ENCODE results near the gene ATE1. TPM values are rescaled to one million over a fixed set of nuclear protein-coding genes. Genes with fewer than 3 reads are reported as not detected.

Gene ATE1
- total RNA-seq, 1 experiment from 2014 or later, result 23.8 TPM

- TF ChIP-seq AFF4 (CRISPR knock-in tag; IDR thresholded peaks at IDR 0.05; ENCODE audit: borderline replicate concordance) (no peak), PRRX2 (CRISPR knock-in tag; IDR thresholded peaks at IDR 0.05) (no peak)
Measured at GRCh38 chr10:121732656-121733445, 195.0 kb downstream of the ATE1 start (continued).

GRCh38 chr10:121732172-121732571, 195.7 kb downstream of the ATE1 start:
- H3K4me1 Mint-ChIP-seq, result peaks cover 35% of the 10 kb centered on the region
- ATAC-seq (no peak), DNase-seq (ENCODE audit: low spot score) (no peak)
- TF ChIP-seq ZNF396 (CRISPR knock-in tag; IDR thresholded peaks at IDR 0.05; ENCODE audit: borderline replicate concordance) (no peak), ERG (CRISPR knock-in tag; IDR thresholded peaks at IDR 0.05) (no peak), TCF7 (CRISPR knock-in tag; IDR thresholded peaks at IDR 0.05; ENCODE audit: low read depth) (no peak), SMAD4 (CRISPR knock-in tag; IDR thresholded peaks at IDR 0.05) (no peak), NR2C2 (CRISPR knock-in tag; IDR thresholded peaks at IDR 0.05) (no peak), TP53 (CRISPR knock-in tag; IDR thresholded peaks at IDR 0.05) (no peak)
- TF ChIP-seq, protein P1, sequence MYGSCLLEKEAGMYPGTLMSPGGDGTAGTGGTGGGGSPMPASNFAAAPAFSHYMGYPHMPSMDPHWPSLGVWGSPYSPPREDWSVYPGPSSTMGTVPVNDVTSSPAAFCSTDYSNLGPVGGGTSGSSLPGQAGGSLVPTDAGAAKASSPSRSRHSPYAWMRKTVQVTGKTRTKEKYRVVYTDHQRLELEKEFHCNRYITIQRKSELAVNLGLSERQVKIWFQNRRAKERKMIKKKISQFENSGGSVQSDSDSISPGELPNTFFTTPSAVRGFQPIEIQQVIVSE (CRISPR knock-in tag; IDR thresholded peaks at IDR 0.05; ENCODE audit: borderline replicate concordance), result no peak
- peaks cover 9% of the 10 kb centered on the region for H3K27me3 Mint-ChIP-seq (ENCODE audit: low read depth)
- no peak overlapping the region for H3K27ac Mint-ChIP-seq
- H3K36me3 Mint-ChIP-seq, result no peaks in the 10 kb centered on the region
- POLR2A ChIA-PET, result no interaction called here
- no peaks in the 10 kb centered on the region for H3K9me3 Mint-ChIP-seq
- H3K4me3 Mint-ChIP-seq, result no peak overlapping the region
- CTCF ChIA-PET, result interaction anchor here (0.8 to 3.8 kb wide), 9 partner anchors 9 to 783 kb away, joined by 3 to 24 read pairs (median 6); no protein-coding TSS in a partner anchor

DNA sequence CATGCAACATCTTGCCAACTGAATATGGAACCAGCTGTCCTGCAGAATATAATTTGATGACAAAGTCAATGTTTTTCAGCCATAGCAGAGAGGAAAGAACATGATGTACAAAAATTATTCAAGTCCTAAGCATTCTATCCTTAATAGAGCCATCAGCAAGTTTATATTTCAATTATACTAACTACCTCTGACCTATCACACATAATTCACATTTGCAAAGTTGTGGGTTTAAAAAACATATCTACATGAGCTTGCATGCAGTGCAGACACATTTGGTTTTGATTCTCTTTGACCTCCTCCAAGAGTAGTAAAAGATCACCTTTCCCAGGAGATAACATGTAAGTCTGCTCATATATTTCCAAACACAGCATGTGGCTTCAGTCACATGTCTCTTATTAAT, 203.5 kb downstream of the ATE1 start:
- Mint-ChIP-seq H3K27me3 (ENCODE audit: low read depth) (no peaks in the 10 kb centered on the region), H3K9me3 (peaks cover 13% of the 10 kb centered on the region), H3K27ac (no peak overlapping the region), H3K4me1 (peaks cover 14% of the 10 kb centered on the region), H3K4me3 (no peak overlapping the region), H3K36me3 (peaks cover 6% of the 10 kb centered on the region)
- ChIA-PET POLR2A (no interaction called here), CTCF (interaction anchor here (0.6 to 2.1 kb wide), 6 partner anchors 15 to 776 kb away, joined by 3 to 9 read pairs (median 4); no protein-coding TSS in a partner anchor)
- ATAC-seq (no peak), DNase-seq (ENCODE audit: low spot score) (no peak)
- TF ChIP-seq GABPB1 (CRISPR knock-in tag; IDR thresholded peaks at IDR 0.05), result no peak
- no peak for TF ChIP-seq MAX (CRISPR knock-in tag; IDR thresholded peaks at IDR 0.05)
- no peak for TF ChIP-seq SP1 (CRISPR knock-in tag; conservative IDR thresholded peaks at IDR 0.05)
- TF ChIP-seq TCF7 (CRISPR knock-in tag; IDR thresholded peaks at IDR 0.05; ENCODE audit: low read depth), result no peak
- TF ChIP-seq E2F4 (CRISPR knock-in tag; IDR thresholded peaks at IDR 0.05; ENCODE audit: borderline replicate concordance, low read depth), result no peak
- TF ChIP-seq, protein P2, sequence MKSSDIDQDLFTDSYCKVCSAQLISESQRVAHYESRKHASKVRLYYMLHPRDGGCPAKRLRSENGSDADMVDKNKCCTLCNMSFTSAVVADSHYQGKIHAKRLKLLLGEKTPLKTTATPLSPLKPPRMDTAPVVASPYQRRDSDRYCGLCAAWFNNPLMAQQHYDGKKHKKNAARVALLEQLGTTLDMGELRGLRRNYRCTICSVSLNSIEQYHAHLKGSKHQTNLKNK (CRISPR knock-in tag; IDR thresholded peaks at IDR 0.05), result no peak
- TF ChIP-seq SOX15 (CRISPR knock-in tag; IDR thresholded peaks at IDR 0.05), result no peak
- TF ChIP-seq EMX1 (CRISPR knock-in tag; IDR thresholded peaks at IDR 0.05), result no peak
- no peak for TF ChIP-seq ATF6 (CRISPR knock-in tag; IDR thresholded peaks at IDR 0.05)
- TF ChIP-seq, protein P3, sequence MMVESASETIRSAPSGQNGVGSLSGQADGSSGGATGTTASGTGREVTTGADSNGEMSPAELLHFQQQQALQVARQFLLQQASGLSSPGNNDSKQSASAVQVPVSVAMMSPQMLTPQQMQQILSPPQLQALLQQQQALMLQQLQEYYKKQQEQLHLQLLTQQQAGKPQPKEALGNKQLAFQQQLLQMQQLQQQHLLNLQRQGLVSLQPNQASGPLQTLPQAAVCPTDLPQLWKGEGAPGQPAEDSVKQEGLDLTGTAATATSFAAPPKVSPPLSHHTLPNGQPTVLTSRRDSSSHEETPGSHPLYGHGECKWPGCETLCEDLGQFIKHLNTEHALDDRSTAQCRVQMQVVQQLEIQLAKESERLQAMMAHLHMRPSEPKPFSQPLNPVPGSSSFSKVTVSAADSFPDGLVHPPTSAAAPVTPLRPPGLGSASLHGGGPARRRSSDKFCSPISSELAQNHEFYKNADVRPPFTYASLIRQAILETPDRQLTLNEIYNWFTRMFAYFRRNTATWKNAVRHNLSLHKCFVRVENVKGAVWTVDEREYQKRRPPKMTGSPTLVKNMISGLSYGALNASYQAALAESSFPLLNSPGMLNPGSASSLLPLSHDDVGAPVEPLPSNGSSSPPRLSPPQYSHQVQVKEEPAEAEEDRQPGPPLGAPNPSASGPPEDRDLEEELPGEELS (CRISPR knock-in tag; IDR thresholded peaks at IDR 0.05), result no peak
- TF ChIP-seq RELA (CRISPR knock-in tag; IDR thresholded peaks at IDR 0.05; ENCODE audit: borderline replicate concordance), result no peak
- TF ChIP-seq ELF4 (CRISPR knock-in tag; IDR thresholded peaks at IDR 0.05; ENCODE audit: low read depth), result no peak

All from WTC11 (cell line).